Gastrocnemius medialis (tissue), 4 donors: Measurements from ENCODE around the gene C2orf78.

ENCODE experiments used
- CTCF ChIP-seq, 5 experiments: fragments of 450-650 bp in 3 of 5; fragments of 200-600 bp in 2 of 5; sonication (generic) in 2 of 5; IDR thresholded peaks in 4 of 5; conservative IDR thresholded peaks in 1 of 5; 1 replicate in 4 of 5; 2 replicates in 1 of 5; pipeline ENCODE4 v1.5.1; 2016 to 2019; ENCODE audit warnings: antibody characterized with exemption in 5 of 5, mild to moderate bottlenecking in 3 of 5, moderate library complexity in 3 of 5
- POLR2A ChIP-seq, 2 donors: fragments of 450-650 bp; IDR thresholded peaks; one replicate each; pipeline ENCODE4 v1.6.1; 2017; ENCODE audit warnings: antibody characterized with exemption in 2 of 2, mild to moderate bottlenecking in 2 of 2, moderate library complexity in 2 of 2

GRCh38 chr2:73856214-73856613, 72.2 kb downstream of the C2orf78 start:
- TF ChIP-seq CTCF (IDR thresholded peaks at IDR 0.05 in 4 of 5, conservative IDR thresholded peaks at IDR 0.05 in 1 of 5) (no peak), POLR2A (IDR thresholded peaks at IDR 0.05) (no peak)
